Adipose tissue (tissue), 3 donors: ENCODE results near the gene RHBDD3. TPM values are rescaled to one million over a fixed set of nuclear protein-coding genes. Genes with fewer than 3 reads are reported as not detected.
"Not testable (repeated sequence)": the region's sequence is repeated elsewhere in the genome, so short reads cannot be mapped to it uniquely, and the experiment has no call there.

ENCODE experiments used
- H3K27ac ChIP-seq: one replicate; pipeline ENCODE4 v1.5.1; 2013; ENCODE audit warnings: low read depth, low read length
- WGBS, 3 donors: extraction: QIAGEN DNeasy Blood & Tissue Kit; methylation state at CpG; one replicate each; pipeline ENCODE4 v1.1.7; 2013; 5-methylcytosine and 5-hydroxymethylcytosine counted together
- polyA plus RNA-seq, 3 donors: library from polyadenylated mRNA; stranded (reverse); fragments of 200-250 nt; gene quantifications; one replicate each; pipeline ENCODE4 v1.2.3, GENCODE V29; 2013
- donor health status: healthy with polysubstance abuse.
- donor health status: Bipolar disorder and iron deficiency.
- donor health status: healthy.

The RHBDD3 gene
- polyA plus RNA-seq, 3 donors = 14.5 to 22.2 (median 15.2) TPM

DNA sequence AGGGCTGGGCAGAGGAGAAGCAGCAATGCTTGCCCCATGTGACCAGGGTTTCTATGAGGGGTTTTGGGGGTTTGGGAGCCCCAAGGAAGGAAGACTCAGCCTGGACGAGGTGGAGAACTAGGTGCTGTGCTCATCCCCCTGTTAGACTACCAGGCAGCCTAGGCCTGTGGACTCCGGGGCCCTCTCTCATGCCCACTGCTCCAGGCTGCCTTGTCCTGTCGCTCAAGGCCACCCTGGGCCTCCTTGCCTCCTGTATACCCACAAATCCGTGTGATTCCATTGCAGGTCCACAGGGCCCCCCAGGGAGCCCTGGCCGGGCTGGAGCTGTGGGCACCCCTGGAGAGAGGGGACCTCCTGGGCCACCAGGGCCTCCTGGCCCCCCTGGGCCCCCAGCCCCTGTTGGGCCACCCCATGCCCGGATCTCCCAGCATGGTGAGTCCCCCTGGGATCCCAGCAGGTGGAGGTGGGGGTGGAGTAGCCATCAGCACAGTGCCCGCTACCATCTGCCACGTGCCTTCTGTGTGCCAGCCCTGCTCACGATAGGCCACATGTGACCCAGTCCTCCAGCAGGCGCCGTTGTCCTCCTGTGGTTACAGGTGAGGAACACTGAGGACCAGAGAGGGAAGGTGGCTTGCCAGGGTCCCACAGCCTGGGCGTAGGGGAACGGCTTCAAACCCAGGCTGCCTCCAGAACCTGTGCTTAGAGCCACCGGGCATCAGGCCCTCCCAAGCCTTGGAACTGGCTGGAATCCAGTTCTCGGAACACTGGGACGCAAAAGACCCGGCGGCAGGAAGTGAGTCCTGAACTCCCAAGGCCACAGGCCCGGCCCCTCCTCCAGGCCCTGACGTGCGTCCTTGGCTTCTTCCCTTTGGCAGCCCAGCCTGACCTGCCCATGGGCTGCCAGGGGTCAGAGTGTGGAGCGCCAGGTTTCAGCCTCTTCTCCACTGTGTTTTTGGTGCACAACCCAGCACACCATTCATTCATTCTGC is 35.5 kb downstream of the RHBDD3 start:
- 35 to 72% (median 72%) methylated on average over 22 of the region's 22 CpGs for WGBS, 3 donors
- no peak overlapping the region for H3K27ac ChIP-seq

DNA sequence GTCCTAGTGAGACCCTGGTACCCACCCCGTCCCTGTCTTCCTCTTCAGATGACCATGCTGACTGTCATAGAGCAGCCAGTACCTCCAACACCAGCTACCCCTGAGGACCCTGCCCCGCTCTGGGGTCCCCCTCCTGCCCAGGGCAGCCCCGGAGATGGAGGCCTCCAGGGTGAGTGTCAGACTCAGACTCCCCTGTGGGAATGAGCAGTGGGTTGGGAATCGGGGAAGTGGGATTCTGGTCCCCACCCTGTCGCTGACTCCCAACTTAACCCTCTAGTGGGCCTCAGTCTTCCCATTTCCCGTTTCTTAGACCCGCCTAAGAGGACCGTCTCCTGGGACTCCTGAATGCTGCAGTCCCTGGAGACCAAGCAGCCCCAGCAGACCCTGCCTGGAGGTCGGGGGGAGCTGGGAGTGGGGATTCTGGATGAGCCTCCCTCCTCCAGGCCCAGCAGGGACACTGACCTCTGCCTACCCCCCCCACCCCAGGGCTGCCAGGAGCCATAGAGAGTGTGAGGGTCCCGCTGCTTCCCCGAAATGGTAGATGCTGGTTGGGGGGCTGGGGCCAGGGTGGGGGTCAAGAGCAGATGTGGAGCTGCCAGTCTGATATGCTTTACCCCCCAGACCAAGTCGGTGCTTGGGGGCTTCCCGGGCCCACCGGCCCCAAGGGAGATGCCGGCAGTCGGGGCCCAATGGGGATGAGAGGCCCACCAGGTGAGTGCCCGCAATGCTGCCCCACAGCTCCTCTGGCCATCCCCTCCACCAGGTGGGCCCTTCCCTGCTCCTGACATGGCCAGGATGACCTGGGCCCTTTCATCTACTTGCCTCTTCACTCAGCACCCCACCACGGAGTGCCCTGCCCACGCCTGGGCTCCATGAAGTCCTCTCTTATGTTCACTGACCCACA is 36.6 kb downstream of the RHBDD3 start:
- no peak overlapping the region for H3K27ac ChIP-seq
- 91% methylated on average over 14 to 19 of the region's 19 CpGs for WGBS, 3 donors

DNA sequence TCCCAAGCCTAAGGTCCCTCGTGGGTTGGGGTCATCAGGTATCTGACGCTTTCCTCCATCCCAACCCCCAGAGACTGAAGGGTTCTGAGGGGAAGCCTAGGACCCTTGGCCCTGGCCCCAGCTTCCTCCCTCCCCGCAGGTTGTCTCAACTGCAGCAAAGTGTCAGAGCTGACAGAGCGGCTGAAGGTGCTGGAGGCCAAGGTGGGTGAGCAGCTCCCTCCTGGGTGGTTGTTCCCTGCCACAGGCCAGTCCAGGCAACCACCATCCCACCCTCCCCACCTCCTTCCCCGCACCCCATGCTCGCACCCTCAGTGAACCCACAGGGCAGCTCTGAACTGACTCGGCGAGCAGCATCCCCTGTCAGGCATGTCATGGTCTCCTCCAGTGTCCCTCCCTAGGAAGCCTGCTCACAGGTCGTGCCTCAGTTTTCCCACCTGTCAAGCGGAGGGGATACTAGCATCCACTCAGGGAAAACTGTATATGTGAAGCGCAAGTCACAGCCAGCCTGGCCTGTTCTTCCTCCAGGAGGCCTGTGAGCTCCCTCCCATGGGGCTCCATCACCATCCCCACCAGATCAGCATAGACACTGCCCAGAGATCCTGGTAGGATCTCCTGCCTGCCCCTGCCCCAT is 41.3 kb downstream of the RHBDD3 start:
- H3K27ac ChIP-seq = no peak overlapping the region
- WGBS, 3 donors = 89 to 94% (median 91%) methylated on average over 11 of the region's 11 CpGs

DNA sequence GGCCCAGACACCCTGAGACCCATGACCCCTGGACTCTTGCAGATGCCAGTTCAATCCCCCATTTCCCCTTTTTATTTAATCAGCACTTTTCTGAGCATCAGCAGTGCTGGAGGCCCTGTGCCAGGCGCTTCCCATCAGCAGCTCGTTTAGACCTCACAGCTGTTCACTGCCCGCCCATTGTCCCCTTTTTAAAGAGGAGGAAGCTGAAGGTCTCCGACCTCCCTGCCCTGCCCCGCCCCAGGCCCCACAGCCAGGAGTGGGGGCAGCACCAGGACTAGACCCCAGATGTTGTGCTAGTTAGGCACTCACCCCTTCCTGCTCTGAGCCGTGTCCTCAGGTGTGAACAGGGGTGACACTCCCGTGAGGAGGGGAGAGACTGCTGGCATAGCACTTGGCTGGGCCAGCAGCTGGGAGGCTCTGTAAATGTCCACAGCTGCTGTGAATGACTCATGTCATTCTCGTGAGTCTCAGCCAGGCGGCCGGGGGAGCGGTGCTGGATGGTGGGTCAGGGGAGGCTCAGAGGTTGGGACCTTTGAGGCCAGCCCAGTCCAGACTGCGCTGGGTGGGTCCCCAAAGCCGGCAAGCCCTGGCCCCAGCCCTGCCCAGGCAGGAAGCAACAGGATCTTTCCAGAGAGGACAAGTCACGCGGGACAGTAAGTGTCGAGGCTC is 42.2 kb downstream of the RHBDD3 start:
- WGBS, 3 donors = 26 to 58% (median 34%) methylated on average over 16 of the region's 16 CpGs
- H3K27ac ChIP-seq = no peak overlapping the region

DNA sequence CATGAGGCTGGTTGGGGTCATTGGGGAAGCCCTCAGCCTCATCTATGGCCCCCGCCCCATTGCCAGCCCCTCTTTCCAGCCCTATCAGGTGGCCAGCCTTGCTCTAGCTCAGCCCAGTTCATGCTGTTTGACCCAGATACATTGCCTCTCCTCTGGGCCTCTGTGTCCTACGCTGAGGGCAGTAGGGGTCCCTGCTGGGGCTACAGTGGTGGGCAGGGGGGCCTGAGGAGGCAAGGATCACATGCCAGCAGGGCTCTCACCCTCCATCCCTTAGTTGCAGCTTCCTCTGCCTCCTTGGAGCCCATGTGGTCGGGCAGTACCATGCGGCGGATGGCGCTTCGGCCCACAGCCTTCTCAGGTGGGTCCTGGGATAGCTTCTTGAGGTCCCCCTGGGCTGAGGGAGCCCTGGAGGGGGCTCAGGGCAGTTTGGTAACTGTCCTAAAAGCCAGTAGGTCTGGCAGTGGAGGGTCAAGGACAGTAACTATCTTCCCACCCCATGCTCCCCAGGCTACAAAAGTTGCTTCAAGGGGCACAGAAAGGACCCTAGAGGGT is 42.8 kb downstream of the RHBDD3 start:
- 89 to 100% (median 92%) methylated on average over 7 of the region's 7 CpGs for WGBS, 3 donors
- no peak overlapping the region for H3K27ac ChIP-seq

DNA sequence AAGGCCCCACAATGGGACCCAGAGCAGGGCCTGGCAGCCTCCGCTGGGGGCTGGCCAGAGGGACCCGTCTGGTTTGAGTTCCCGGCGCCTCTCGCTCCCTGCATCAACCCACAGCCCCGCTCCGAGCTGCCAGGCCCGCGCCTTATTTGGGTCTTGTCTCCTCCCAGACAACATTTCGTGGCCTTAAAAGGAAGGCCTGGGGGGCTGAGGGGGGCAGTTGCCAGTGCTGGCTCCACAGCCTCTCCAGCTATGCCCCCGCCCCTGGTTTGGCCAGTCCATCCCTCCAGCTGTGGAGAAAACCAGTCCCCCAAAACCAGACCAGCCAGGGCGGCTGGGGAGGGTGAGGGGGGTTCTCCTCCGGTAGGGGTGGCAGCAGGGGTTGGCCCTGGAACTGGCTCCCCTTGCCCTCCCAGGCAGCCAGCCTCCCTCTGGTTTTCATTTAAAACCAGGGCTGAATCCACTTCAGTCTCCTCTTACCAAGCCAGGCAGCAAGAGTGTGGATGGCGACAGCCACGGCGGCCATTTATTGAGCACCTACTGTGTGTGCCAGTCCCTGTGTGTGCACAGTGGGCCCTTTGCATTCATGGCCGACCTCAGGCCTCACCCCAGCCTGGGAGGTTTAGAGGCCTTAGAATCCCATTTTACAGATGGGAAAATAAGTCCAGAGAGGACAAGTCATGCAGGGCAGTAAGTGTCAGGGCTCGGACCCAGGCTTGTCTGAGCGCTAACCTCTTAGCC is 43.5 kb downstream of the RHBDD3 start:
- 89 to 91% (median 90%) methylated on average over 19 of the region's 19 CpGs for WGBS, 3 donors
- H3K27ac ChIP-seq = no peak overlapping the region

DNA sequence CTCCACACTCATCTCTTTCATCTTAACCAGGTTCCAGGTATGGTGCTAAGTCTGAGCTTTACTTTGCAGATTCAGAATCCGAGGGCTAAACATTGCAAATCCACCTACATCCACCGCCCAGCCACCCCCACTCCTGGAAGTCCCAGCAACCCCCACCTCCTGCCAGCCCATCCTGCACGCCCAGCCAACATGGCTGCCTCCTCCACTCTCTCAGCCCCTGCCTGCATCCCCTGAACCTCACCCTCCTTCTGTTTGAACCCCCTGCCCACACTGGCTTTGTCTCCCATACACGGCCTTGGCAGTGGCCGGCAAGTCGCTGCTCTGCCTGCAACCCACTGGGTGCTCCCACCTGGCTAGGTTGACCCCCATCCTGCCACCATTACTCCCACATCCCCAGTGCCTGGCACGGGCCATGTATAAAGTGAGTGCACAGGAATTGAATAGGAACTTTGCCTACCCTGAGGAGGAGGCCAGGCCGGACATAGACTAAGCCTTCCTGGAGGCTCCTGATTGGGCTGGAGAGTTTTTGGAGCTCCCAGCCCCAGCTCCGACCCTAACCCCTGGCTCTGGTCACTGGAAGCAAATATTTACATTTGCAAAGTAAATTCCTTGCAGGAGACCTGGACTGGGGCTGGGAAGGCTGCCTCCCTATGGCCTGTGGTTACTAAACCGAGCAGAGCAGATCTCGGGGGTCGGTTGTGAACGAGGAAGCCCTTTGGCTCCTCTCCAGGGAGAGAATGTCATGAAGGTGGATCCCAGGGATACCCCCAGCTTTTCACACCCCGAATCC is 47.7 kb downstream of the RHBDD3 start:
- no peak overlapping the region for H3K27ac ChIP-seq
- 58 to 88% (median 87%) methylated on average over 14 of the region's 14 CpGs for WGBS, 3 donors

DNA sequence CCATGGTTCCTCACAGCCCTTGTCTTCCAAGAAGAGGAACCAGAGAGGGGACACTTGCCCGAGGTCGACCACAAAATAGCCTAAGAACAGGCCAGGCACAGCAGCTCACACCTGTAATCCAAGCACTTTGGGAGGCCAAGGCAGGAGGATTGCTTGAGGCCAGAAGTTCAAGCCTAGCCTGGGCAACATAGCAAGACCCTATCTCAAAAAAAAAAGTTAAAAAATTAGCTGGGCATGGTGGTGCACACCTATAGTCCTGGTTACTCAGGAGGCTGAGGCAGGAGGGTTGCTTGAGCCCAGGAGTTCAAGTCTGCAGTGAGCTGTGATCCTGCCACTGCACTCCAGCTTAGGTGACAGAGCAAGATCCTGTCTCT is 48.4 kb downstream of the RHBDD3 start:
- WGBS, 3 donors = 59 to 88% (median 60%) methylated on average over 2 of the region's 2 CpGs
- not testable (repeated sequence) for H3K27ac ChIP-seq

DNA sequence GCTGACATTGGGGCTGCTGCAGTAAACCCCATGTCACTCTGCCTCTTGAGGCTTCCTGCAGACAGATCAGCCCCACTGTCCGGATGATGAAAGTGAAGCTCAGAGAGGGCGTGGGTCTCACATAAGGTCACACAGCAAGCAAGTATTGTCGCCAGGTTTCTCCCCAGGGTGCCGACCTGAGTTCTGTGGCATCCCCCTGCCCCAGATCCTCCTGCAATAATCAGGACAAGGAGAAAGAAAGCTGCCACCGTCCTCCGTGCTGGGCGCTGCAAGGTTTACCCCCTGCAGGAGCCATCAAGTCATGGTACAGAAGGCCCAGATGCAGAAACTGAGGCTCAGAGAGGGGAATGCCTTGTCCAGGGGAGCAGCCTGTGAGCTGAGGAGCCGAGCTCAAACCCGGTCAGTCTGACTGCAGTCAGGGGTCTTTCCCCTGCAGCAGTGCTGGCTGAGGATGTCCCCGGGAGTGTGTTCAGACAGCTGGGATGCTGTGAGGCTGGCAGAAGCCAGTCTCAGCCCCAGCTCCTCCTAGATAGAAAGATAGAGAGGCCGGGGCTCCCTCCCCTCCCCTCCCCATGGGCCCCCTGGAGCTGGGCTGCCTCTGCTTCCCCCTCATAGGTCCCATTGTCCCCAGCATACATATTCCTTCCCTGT is 48.9 kb downstream of the RHBDD3 start:
- H3K27ac ChIP-seq = no peak overlapping the region
- WGBS, 3 donors = 92 to 95% (median 92%) methylated on average over 11 of the region's 11 CpGs

DNA sequence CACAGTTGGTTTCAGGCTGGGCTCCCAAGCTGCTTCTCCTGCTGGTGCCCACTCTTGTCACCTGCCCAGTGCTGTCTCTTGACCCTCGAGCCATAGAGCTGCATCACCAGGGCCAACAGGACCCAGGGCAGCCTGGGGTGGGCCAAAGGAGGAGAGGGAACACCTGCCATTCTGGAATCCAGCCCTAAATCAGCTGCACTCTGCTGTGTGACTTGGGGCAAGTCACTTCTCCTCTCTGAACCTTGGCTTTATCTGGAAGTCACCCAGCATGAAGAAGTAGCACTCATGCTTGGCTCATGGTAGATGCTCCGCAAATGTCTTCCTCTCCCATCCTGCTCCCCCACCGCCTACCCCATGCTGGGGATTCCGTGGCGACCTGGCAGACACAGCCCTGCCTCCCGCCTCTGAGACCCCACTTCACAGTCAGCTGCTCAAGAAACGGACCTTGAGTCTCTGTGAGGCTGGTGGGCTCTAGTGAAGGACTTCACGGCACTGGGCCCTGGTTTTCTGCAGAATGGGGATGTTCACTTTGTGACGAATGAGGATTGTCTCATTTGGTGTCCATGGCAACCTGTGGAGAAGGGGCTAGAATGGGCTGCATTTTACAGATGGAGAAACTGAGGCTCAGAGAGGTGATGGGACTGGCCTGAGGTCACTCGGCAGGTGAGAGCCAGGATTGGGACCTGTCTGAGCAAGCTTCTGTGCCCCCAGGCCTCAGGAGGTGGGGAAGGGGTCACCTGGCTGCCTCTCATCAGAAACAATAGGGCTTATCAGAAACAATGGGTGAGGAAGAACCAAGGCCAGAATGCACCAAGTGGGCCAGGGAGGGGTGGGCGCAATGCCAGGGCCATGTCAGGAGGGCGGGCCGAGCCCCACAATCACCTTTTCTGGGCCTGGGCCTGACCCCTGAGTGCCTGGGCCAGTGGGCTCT is 49.7 kb downstream of the RHBDD3 start:
- 82 to 84% (median 83%) methylated on average over 13 of the region's 13 CpGs for WGBS, 3 donors
- H3K27ac ChIP-seq = no peak overlapping the region

DNA sequence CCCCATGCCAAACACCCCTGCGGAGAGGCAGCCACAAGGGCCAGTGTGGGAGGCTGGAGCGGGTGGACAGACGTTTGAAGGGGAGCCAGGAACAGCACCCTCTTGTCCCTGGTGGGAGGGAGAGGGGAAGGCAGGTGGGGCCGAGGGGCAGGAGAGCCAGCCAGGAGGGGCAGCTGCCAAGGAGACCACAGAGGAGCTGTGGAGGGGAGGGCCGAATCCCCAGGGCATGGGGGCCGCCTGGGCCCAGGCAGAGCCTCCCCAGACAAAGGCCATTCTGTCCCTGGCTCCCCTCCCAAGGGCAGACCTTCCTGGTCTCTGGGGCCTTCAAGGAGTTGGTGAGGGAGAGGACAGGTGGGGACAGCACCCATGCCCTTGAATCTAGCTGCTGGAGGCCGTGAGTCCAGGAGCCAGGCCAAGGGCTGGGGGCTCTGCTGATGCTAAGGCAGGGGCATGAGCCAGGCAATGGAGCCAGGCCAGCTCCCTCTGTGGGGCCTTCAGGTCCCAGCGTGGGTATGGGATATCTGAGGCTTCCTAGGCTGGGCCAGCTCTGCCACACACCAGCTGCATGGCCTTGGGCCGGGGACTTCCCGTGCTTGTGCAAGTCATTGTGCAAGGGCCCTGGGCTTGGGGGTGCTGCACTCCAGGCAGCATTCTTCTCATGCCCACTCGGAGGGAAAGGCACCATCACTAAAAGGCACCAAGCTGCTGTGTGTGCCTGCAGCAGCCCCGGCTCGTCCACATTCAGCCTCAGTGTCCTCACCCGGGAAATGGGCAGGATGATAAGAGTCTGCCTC is 50.7 kb downstream of the RHBDD3 start:
- 55 to 60% (median 56%) methylated on average over 14 of the region's 14 CpGs for WGBS, 3 donors
- H3K27ac ChIP-seq = no peak overlapping the region

DNA sequence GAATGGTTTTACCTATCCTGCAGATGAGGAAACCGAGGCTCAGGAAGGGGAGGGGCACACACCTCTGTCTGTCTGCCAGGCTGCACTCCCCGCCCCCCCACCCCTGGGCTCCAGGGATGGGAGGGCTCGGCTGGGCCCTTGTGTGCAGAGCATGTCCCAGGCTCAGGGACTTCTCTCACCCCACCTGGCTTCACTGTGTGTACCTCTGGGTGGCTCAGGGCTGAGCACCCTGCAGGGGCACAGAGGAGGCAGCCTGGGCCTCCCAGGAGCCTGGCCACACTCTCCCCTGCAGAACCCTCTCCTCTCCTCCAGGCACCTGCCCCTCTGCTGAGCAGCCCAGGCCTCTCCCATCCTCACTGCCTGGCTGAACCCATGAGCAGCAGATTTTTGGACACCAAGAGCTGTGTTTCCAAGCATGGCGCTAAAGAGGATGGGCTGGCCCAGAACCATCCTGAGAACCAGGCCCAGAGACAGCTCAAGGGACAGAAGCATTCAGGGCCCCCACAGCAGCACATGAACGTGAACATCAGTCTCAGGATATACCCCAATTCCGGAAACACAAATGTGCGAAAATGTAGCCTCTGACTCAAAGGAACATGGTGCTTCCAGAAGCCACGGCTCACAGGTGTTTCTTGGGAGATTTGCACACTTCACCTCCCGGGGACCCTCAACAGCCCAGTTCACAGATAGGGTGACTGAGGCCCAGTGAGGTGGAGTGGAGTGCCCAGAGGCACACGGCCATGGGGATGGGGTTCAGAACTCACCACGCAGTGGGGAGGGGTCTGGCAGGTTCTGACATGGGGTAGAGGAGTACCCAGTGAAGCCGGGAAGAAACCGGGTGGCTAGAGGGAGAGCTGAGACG is 51.5 kb downstream of the RHBDD3 start:
- 83 to 88% (median 86%) methylated on average over 14 of the region's 14 CpGs for WGBS, 3 donors
- H3K27ac ChIP-seq = no peak overlapping the region

DNA sequence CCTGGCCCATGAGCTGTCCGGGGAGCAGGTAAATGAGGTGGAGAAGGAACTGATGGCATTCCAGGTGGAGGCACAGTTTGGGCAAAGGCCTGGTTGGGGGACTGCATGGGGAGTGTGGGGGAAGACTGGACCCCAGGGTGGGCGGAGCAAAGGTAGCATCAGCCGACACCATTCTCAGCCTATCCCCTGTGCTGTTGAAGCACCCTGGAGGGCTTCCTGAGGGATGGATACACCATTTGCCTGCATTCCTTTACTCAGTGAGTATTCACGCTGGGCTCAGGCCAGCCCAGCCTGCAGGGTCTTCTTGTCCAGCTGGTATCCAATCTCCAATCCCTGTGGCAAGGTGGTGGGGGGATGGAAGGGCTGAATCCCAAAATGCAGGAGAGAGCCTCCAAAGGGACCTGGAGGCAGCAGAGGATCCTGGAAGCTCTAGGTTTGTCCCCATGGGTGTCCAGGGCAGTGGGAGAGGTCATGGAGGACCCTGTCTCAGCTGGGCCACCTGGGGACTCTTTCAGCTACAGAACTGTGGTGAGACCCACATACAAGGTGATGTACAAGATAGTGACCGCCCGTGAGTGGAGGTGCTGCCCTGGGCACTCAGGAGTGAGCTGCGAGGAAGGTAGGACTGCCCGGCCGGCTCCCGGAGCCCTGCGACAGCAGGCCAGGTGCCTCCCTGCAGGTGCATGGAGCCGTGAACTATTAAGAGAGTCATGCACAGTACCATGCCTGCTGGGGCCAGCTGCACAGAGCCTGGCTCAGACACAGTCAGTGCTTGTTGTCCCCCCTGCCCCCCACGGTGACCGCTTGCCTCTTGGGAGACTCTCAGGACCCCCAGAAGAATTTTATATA is 52.5 kb downstream of the RHBDD3 start:
- no peak overlapping the region for H3K27ac ChIP-seq
- 91 to 97% (median 93%) methylated on average over 14 of the region's 14 CpGs for WGBS, 3 donors
